Muscle layer of colon (tissue), 2 donors: ENCODE data around the gene ITGA4.

Source experiments
- H3K27ac ChIP-seq: one replicate; pipeline ENCODE4 v1.7.0; 2013; ENCODE audit warnings: low read depth, mild to moderate bottlenecking, low read length, moderate library complexity
- H3K27me3 ChIP-seq, 2 donors: one replicate each; pipeline ENCODE4 v1.7.0; 2013; ENCODE audit warnings: low read length in 2 of 2, mild to moderate bottlenecking in 2 of 2; ENCODE audit not compliant: insufficient read depth in 2 of 2, control insufficient read depth in 1 of 2
- H3K36me3 ChIP-seq: one replicate; pipeline ENCODE4 v1.7.0; 2013; ENCODE audit warnings: mild to moderate bottlenecking, low read length; ENCODE audit not compliant: insufficient read depth
- H3K4me1 ChIP-seq: one replicate; pipeline ENCODE4 v1.7.0; 2013; ENCODE audit warnings: mild to moderate bottlenecking, low read length; ENCODE audit not compliant: insufficient read depth
- H3K4me3 ChIP-seq, 2 donors: one replicate each; pipeline ENCODE4 v1.7.0; 2013; ENCODE audit warnings: low read length in 2 of 2, low read depth in 1 of 2, mild to moderate bottlenecking in 1 of 2, moderate library complexity in 1 of 2
- H3K9ac ChIP-seq: one replicate; pipeline ENCODE4 v1.7.0; 2013; ENCODE audit warnings: low read length
- H3K9me3 ChIP-seq: one replicate; pipeline ENCODE4 v1.7.0; 2013; ENCODE audit warnings: mild to moderate bottlenecking, low read length
- donor health status: abdominal sarcoma.
- donor health status: Adenocarcinoma of cecum.

ITGA4 gene

DNA sequence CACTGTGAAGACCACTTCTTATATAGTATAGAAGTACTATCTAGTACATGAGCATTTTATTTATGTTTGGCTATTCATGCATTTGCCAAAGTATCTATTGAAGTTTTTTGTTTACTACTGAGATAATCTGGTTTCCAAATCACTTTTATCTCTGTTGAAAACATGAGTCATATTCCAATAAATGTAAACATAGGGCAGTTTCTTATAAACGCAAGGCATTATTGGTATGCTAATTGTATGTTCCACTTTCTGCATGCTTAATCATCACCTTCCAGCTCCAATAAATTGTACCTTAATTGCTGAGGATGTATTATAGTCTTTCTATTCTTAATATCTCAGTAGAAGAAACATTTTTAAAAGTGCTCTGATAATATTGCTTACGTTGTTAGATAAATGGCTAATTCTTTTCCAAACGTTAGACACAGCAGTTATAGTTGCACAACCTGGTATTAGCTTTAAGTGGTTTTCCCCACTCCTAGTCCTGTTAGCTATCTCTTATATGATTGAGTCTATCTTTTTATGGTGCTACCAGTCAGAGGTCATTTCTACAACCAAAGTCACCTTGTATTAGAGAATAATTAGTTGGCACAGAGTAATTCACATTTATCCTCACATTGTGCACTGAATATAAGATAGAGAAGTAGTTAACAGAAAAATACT lies 17.2 kb downstream of the ITGA4 start:
- Histone ChIP-seq H3K36me3 (no peaks in the 10 kb centered on the region), H3K4me3 (no peak overlapping the region), H3K9ac (no peak overlapping the region), H3K9me3 (no peaks in the 10 kb centered on the region), H3K27me3 (no peaks in the 10 kb centered on the region), H3K4me1 (no peaks in the 10 kb centered on the region), H3K27ac (no peak overlapping the region)

DNA sequence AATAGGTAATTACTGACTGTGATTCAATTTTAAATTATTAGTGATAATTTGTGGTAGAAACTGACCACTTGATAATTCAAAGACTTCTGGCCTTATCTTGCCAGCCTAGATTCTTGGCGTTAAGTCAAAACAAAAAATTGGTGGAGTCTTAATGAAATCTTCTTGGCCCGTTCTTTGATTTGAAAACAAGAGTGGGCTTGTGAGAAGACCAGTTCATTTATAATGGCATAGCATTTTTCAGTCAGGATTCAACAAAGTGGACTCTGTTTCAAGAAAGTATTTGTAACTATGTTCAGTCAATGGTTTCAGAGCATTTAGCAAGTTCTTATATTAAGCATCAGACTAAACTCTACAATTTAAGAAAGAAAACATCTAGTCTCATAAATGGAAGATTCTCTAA lies 26.0 kb downstream of the ITGA4 start:
- no peak overlapping the region for H3K9ac ChIP-seq
- H3K4me1 ChIP-seq: no peaks in the 10 kb centered on the region
- no peaks in the 10 kb centered on the region for H3K27me3 ChIP-seq
- H3K27ac ChIP-seq: no peak overlapping the region
- no peaks in the 10 kb centered on the region for H3K9me3 ChIP-seq
- no peaks in the 10 kb centered on the region for H3K36me3 ChIP-seq
- no peak overlapping the region for H3K4me3 ChIP-seq

DNA sequence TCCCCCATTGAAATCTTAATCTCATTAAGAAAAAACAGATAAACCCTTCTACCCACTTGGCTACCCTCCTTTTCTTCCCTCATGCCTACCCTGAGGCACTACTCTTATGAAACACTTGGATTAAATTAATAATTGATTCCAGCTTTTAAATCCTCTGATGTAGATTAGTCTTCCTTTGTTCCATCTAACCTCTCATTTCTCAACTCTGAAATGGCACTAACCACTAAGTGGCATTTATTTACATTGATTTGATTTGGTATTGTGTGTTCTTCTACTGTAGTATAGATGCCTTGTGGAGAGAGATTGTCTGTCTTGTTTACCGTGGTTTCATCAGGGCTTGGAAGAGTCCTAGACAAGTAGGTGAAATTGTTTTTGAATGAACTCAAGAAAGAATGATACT lies 26.7 kb downstream of the ITGA4 start:
- Histone ChIP-seq H3K9ac (no peak overlapping the region), H3K4me3 (no peak overlapping the region), H3K36me3 (no peaks in the 10 kb centered on the region), H3K4me1 (no peaks in the 10 kb centered on the region), H3K27ac (no peak overlapping the region), H3K27me3 (no peaks in the 10 kb centered on the region), H3K9me3 (no peaks in the 10 kb centered on the region)

DNA sequence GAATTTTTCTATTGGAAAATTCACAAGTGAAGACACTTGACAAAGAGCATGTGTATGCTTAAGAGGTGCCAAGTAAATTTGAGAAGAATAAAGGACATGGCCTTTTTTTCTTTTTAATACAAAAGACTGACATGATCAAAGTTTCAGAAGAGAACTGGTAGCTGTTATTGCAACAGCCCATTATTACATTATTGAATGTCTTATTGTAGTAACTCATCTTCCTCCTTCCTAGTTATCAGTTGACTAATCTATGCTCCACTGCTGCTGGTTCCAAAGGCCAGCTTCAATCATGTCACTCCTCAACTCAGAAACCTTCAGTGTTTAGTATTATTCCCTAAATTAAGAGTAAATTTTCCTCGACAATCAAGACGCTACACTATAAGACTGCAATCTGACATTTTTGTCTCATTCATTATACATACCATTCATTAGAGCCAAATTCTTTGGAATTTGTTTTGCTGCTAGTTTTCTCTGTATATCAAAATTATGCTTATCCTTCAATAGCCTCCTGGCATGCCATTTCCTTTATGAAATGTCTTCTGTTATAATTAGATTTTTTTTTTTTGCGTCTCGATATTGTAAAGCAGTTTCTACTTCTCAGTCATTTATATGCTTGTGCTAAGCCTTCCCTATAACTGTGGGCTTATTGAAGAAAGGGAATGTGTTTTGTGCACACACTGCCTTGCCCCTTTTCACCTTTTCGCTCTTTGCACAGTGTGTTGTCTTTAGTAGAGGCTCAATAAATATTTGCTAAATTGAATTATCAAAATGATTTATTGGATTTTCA lies 27.9 kb downstream of the ITGA4 start:
- H3K9ac ChIP-seq: no peak overlapping the region
- H3K27me3 ChIP-seq: no peaks in the 10 kb centered on the region
- no peaks in the 10 kb centered on the region for H3K9me3 ChIP-seq
- H3K4me3 ChIP-seq: no peak overlapping the region
- H3K27ac ChIP-seq: no peak overlapping the region
- H3K4me1 ChIP-seq: no peaks in the 10 kb centered on the region
- no peaks in the 10 kb centered on the region for H3K36me3 ChIP-seq

DNA sequence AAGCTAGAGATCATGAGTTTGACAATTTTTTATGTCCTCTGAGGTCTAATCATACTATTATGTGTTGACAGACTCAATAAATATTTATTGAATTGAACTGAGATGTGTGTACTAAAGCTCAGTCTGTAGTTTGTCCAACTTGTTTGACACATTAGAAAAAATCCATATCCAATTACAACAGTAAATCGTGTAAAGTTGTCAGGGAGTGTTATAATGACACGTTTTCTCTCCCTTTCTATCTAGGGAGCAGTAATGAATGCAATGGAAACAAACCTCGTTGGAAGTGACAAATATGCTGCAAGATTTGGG lies 28.4 kb downstream of the ITGA4 start:
- Histone ChIP-seq H3K36me3 (no peaks in the 10 kb centered on the region), H3K9ac (no peak overlapping the region), H3K27me3 (no peaks in the 10 kb centered on the region), H3K27ac (no peak overlapping the region), H3K4me3 (no peak overlapping the region), H3K4me1 (no peaks in the 10 kb centered on the region), H3K9me3 (no peaks in the 10 kb centered on the region)

DNA sequence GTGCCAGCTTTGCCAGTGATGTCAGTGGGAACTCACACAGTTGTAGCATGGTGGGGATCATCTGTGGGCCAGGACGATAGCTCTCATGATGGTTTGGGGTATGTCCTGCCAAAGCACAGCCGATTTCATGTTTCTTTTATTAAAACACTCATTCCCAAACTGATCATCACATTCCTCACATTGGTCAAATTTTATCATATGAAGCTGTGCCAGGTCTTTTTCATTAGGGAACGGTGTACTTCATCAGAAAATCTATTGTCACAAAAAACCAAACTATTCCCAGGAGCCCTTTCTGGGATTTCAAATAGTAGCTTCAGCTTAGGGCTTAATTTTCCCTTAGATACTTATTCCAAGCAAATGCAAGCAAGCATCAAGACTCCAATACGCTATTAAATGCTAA lies 42.0 kb downstream of the ITGA4 start:
- H3K4me1 ChIP-seq: no peaks in the 10 kb centered on the region
- no peak overlapping the region for H3K27ac ChIP-seq
- H3K9me3 ChIP-seq: no peaks in the 10 kb centered on the region
- no peak overlapping the region for H3K9ac ChIP-seq
- H3K4me3 ChIP-seq: no peak overlapping the region
- H3K36me3 ChIP-seq: no peaks in the 10 kb centered on the region
- H3K27me3 ChIP-seq: no peaks in the 10 kb centered on the region

DNA sequence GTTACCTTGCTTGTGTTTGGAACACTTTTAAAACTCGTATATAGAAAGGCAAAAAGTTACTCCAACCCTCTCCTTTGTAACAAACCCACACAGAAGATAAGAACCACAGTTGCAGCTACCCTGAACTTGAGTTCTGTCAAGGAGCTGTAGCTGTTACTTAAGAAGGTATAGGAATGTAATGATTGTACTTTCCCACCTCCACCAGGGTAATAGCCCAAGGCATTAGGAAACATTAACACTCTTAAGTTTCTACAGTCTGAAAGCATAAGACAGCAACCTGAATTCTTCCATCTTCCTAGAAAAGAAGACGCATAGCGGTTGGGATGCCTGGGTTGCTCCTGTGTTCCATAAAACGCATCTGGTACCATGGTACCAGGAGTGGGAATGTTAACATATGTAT lies 43.0 kb downstream of the ITGA4 start:
- no peaks in the 10 kb centered on the region for H3K27me3 ChIP-seq
- no peak overlapping the region for H3K4me3 ChIP-seq
- H3K4me1 ChIP-seq: no peaks in the 10 kb centered on the region
- no peak overlapping the region for H3K9ac ChIP-seq
- no peaks in the 10 kb centered on the region for H3K9me3 ChIP-seq
- no peak overlapping the region for H3K27ac ChIP-seq
- no peaks in the 10 kb centered on the region for H3K36me3 ChIP-seq

DNA sequence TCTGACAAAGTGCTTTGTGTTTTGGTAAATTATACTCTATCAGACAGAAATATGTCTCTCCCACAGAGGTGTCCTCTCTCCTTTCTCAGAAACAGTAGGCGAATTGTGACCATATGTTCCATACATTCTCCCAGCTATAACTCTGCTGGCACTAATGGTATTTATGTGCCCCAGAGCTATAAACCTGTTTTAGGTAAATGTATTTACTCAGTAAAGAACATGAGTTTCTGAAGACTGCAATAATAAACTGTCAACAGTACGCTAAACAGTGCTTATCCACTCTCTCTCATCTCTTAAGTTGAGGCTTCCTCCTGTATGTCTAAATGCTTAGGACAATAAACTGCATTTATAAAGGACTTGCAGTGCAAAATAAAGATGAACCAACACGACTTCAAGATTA lies 58.5 kb downstream of the ITGA4 start:
- Histone ChIP-seq H3K27me3 (no peaks in the 10 kb centered on the region), H3K9ac (no peak overlapping the region), H3K36me3 (no peaks in the 10 kb centered on the region), H3K4me3 (no peak overlapping the region), H3K9me3 (no peaks in the 10 kb centered on the region), H3K4me1 (no peaks in the 10 kb centered on the region), H3K27ac (no peak overlapping the region)

DNA sequence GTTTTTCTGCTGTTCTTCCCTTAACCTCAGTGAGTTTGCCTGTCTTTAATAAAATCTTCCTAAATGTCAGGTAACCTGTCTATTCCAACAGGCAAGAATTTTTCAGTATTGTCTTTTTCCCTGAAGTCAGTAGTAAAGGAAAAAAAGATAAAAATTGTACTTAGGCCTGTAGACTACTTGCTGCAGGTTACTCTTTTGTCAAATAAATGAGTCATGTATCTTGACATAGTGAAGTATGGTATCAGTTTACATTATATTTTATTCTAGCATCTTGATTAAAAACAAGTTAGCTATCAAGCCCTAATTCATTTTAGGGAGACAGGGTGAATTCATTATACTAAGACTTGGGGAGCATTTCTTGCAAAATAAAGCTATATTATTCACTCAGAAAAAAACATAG lies 59.8 kb downstream of the ITGA4 start:
- no peaks in the 10 kb centered on the region for H3K36me3 ChIP-seq

DNA sequence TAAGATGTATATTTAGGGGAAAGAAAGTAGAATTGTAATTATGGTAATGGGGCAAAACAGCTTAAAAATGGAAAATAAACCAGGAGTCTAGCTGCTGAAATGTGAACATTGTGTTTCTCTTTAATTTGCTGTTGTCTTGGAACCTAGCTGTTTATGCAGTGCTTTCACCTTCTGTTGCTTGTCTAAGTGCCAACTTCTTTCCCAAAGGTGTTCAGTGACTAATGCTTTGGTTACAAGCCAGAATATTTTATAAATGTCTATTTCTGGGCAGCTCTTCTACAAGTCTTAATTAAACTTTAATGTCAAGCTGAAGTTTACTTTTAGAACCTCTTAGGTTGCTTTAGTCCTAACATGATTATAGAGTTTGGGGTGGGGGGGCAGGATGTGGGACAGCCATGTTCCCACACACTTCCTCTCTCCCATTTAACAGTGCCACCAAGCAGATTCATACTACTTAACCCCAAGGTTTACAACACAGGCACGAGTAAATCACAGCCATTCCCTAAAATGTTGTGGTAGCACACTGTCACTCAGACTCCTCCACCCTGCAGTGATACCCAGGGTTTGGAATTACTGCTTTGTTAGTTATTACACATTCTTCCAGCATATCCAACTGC lies 60.6 kb downstream of the ITGA4 start:
- no peaks in the 10 kb centered on the region for H3K36me3 ChIP-seq
- H3K9me3 ChIP-seq: no peaks in the 10 kb centered on the region
- no peak overlapping the region for H3K27ac ChIP-seq
- H3K27me3 ChIP-seq: no peaks in the 10 kb centered on the region
- H3K4me1 ChIP-seq: no peaks in the 10 kb centered on the region
- no peak overlapping the region for H3K4me3 ChIP-seq
- no peak overlapping the region for H3K9ac ChIP-seq

More for the DNA sequence above, 59.8 kb downstream of the ITGA4 start:
- no peak overlapping the region for H3K27ac ChIP-seq
- no peak overlapping the region for H3K4me3 ChIP-seq
- no peaks in the 10 kb centered on the region for H3K9me3 ChIP-seq
- no peaks in the 10 kb centered on the region for H3K27me3 ChIP-seq
- H3K9ac ChIP-seq: no peak overlapping the region
- H3K4me1 ChIP-seq: no peaks in the 10 kb centered on the region

DNA sequence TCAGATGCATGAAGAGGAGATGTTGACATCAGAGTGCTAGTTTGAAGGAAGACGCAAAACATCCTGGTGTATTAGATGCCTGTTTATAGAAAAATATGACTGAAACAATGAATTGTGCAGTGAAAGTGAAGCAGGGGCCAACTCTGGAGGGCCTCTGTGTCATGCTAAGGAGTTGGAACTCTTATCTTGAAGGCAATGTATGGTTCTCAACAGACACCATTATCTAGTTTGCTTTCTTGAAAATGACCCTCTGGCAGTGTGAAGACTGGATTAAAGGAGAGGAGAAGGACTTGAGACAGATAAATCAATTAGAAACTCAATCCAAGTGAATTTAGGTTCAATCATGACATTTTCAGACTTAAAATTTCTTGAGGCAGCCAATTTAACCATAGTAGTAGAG lies 63.1 kb downstream of the ITGA4 start:
- H3K9me3 ChIP-seq: no peaks in the 10 kb centered on the region
- H3K4me1 ChIP-seq: no peaks in the 10 kb centered on the region
- H3K4me3 ChIP-seq: no peak overlapping the region
- H3K27ac ChIP-seq: no peak overlapping the region
- no peak overlapping the region for H3K9ac ChIP-seq
- no peaks in the 10 kb centered on the region for H3K27me3 ChIP-seq
- no peaks in the 10 kb centered on the region for H3K36me3 ChIP-seq

DNA sequence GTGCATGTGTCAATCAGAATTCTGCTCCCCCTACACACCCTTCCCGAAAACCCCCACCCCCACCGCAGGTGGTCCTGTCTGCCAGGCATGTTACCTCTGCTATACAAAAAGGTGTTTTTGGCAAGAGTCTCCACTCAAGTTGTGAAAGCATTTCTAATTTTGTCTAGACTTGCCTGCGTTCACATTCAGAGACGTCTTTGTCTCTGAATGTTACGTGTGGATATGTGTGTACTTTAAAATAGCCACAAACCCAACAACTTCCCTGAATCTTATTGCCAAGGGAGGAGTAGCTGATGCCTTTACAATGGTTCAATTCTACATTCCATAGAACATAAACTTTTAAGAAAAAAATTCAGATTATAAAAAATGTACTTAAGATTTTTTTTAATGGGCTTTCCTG lies 66.6 kb downstream of the ITGA4 start:
- no peaks in the 10 kb centered on the region for H3K9me3 ChIP-seq
- no peaks in the 10 kb centered on the region for H3K36me3 ChIP-seq
- no peak overlapping the region for H3K9ac ChIP-seq
- H3K4me3 ChIP-seq: no peak overlapping the region
- no peaks in the 10 kb centered on the region for H3K4me1 ChIP-seq
- no peaks in the 10 kb centered on the region for H3K27me3 ChIP-seq
- H3K27ac ChIP-seq: no peak overlapping the region
